HG02938 (cell line): ENCODE data around the gene SLC4A11.
A peak's percentile ranks its signal among the peaks of the same experiment; 100 is the strongest.
"Not testable (repeated sequence)": the region's sequence is repeated elsewhere in the genome, so short reads cannot be mapped to it uniquely, and the experiment has no call there.

Source experiments
- ATAC-seq: cut with Tn5 transposase; IDR thresholded peaks from one replicate; pipeline ENCODE4 v1.9.1; 2021; ENCODE audit warnings: mild to moderate bottlenecking, moderate library complexity; ENCODE audit not compliant: unreplicated experiment

Gene SLC4A11

GRCh38 chr20:3204124-3204794 lies 34.7 kb downstream of the SLC4A11 start, which contains the start of gene DDRGK1:
TSS of gene DDRGK1 (minus strand) at chr20:3204682. CDS start at chr20:3204627, 55 bp downstream.
- ATAC-seq: peak; percentile 67

- peak; percentile 27 for ATAC-seq
Measured at GRCh38 chr20:3203315-3204123, 35.5 kb downstream of the SLC4A11 start.

DNA sequence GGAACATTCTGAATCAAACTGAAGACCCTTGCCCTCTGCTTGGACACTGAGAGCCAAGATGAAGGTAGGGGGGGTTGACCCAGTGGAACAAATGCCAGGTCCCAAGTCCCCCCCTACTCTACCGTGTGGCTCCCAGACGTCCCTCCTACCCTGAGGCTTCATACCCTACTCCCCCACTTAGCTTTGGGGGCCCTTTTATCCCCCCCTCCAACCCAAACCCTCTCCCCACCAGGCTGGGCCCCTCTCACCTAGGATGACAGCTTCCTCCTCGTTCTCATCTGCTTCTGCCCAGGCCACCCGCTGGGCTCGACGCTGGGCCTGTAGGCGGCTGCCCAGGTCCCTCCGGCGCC lies 36.0 kb downstream of the SLC4A11 start:
- ATAC-seq: no peak

DNA sequence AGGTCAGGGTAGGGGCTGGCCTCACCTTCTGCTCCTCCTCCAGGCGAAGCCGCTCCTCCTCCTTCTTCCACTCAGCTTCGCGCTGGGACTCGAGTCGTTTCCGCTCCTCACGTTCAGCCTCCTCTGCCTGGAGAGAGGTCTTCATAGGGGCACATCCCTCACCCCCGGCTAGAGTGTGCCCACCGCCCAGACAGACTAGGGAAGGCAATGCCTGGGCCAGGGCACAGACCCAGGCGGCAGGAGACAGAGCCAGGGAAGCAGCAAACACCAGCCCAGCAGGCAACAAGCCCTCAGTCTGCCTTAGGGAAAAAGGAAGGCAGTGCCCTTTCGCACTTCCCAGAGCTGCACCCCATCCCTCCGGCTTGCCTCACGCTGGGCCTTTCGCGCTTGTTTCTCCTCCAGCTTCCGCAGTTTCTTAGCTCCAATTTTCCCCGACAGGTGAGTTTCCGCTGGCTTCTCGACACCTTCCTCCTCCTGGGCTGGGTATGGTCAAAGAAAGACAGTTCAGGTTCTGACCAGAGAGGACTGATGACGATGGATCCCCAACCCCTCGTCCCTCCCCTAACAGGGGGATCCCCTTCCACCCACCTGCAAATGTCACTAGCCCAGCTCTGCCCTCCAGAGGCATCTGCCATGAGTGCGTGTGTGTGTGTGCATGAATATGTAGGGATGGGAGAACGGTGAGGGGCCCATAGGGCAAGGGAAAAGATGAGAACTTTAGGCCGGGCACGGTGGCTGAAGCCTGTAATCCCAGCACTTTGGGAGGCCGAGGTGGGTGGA lies 38.8 kb downstream of the SLC4A11 start:
- no peak for ATAC-seq

- no peak for ATAC-seq
Measured at GRCh38 chr20:3199206-3199605, 39.8 kb downstream of the SLC4A11 start.

- no peak for ATAC-seq
Measured at GRCh38 chr20:3195590-3196237, 43.3 kb downstream of the SLC4A11 start.

DNA sequence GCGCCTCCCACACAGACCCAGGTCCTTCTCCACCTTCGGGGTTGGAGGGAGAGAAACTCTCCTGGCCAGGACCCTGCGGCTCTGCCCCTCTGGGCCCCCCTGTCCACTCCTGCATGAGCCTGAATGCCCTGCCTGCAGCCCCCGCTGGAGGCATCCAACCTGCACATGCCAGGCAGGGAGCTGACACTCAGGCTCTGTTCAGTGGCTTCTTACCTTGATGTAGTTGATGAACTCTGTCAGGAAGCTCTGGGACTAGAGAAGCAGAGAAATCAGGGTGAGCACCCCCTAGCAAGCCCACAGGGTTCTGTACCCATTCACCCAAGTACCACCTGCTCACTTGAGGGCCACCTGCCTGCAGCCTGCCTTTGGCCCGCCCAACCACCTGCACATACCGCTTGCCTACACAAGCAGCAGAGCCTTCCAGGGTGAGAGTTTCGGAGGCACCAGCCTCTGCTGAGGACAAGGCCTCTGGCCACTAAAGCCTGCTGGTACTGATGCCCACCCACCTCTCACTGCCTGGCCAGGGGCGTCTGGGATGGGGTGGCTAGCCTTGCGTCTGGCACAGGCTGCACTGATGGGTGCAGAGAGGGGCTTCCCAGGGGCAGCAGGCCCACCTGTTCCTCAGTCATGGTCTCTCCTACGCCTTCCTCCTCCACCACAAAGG lies 44.2 kb downstream of the SLC4A11 start:
- ATAC-seq: no peak

DNA sequence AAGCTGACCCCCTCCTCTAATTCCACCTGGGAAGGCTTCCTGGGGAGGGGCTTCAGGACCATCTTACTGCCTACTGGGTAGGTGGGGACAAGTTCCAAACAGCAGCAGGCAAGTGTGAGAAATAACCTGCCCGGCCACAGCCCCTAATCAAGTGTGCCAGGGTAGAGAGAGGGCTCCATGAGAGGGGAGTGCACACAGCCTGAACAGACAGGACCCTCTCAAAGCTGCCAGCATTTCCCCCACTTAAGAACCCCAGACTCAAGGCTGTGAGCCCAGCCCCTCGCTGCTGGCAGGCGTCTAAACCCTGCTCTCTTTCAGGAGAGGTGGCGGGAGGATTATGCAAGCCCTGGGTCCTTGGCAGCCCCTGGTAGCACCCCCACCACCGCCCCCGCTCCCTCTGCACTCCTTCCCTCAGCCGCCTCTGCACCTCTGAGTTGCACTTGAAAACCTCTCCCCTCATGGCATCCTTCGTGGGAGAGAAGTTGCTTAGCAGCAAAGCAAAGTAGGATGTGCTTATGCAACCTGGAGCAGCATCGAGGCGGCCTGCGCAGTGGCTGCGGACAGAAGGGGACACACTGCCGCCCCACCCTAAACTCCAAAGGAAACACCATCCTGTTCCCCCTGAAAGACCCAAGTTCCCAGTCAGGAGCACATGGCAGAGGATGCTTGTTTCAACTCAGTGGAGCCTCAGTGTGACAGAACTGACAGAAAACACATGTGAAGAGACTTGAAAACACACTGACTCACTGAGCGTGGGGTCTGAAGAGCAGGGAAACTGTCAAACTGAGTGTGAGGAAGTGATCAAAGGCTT lies 45.0 kb downstream of the SLC4A11 start:
- no peak for ATAC-seq

GRCh38 chr20:3192226-3193015 lies 46.6 kb downstream of the SLC4A11 start:
- no peak for ATAC-seq

GRCh38 chr20:3190681-3191111 lies 48.3 kb downstream of the SLC4A11 start:
- ATAC-seq: no peak

GRCh38 chr20:3189561-3190131 lies 49.3 kb downstream of the SLC4A11 start:
- no peak for ATAC-seq

DNA sequence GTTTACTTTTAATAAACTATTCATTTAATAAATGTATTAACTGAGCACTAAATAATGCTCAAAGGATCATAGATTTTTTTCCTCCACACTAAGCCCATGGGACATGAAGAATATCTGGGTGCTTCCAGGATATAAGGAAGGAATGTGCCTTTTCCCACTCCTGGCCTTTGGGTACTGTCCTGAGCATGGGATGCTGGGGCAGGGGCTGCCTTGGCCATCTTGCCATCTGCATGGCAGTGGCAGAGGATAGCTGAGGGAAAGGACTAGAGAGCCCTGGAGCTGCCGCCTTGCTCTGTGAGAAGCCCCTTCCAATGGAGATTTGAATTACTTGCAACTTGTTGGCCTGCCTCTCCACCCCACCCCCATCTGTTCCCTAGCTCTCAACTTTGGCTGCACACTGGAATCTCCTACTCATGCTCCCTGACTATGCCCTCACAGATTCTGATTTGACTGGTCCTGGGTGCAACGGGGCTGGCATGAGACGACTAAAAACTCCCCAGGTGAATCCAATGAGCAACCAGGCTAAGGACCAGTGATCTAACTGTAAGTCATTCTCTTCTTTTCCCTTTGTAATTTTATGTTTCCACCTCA lies 50.1 kb downstream of the SLC4A11 start:
- ATAC-seq: no peak

- ATAC-seq: not testable (repeated sequence)
Measured at GRCh38 chr20:3187861-3188260, 51.1 kb downstream of the SLC4A11 start.

- ATAC-seq: no peak
Measured at GRCh38 chr20:3183896-3184612, 54.9 kb downstream of the SLC4A11 start.

DNA sequence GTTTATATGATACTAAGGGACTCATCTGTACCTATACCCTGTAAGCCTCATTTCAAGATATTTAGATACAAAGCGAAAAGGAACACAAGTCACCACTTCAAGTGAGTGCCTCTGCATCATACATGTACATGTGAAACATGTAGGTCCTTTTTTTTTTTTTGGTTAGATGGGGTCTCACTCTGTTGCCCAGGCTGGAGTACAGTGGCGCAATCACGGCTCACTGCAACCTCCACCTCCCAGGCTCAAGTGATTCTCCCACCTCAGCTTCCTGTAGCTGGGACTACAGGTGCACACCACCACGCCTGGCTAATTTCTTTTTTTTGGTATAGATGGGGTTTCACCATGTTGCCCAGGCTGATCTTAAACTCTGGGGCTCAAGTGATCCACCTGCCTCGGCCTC lies 56.6 kb downstream of the SLC4A11 start:
- ATAC-seq: not testable (repeated sequence)

DNA sequence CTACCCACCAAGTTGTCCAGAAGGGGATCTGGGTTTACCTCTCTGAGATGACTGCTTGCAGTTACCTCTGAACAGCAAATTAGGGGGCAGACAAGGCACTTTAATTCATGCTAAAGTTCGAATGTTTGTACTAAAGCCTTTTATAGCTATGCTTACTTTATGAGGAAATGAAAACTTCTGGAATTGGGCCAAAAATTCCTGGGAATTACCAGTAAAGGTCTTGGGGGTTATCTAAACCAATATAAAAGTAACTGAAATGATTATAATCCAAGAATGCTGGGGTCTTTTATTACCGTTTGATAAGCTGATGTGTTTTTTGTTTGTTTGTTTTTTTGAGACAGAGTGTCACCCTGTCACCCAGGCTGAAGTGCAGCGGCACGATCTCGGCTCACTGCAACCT lies 57.7 kb downstream of the SLC4A11 start:
- no peak for ATAC-seq

DNA sequence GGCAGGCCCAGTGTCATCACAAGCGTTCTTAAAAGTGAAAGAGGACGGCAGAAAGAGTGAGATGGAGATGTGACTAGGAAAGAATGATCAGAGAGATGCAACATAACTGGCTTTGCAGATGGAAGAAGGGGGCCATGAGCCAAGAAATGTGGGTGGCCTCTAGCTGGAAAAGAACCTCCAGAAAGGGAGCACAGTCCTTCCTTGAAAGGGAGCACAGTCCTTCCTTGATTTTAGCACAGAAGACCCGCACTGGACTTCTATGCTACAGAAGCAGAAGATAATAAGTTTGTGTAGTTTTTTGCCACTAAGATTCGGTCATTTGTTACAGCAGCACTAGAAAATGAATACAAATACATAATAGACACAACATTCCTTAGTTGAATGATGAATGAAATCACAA lies 58.7 kb downstream of the SLC4A11 start:
- no peak for ATAC-seq
